Amniotic epithelial cell (primary cell): ENCODE measurements around the gene JHY.

Experiments used
- DNase-seq: peaks from one replicate; pipeline ENCODE4 v3.0.0-alpha.2; 2010; ENCODE audit warnings: low read depth

The JHY gene

DNA sequence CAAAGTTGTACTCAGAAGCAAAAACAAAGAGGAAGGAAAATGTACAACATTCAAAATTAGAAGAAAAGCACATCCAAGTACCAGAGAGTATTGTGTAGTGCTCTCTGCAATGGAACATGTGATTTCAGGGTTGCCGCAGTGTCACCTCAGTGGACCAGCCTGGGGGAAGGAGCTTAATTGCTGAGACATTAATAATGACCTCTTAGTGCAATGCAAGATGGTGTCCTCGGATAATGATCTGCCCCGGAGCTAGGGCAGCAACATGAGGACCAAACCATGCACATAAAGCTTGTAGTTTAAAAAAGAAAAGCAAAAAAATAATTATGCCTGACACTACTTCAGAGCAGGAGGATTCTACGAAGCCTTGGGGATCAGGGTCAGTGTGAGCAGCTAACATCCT lies 11.3 kb upstream of the JHY start:
- no peak for DNase-seq

DNA sequence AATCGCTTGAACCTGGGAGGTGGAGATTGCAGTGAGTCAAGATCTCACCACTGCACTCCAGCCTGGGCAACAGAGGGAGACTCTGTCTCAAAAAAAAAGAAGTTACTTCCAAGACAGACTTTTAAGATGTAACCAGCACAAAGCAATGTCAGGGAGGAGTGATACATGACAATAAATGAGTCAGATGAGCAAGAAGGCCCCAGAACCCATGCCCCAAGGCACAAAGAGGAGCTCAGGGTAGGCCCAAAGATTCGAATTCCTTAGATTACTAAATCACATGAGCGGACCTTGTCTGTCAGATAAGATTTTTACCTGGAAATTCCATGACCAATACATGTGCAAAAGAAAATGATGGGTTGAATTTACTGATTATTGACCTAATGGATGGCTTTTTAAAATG lies 10.5 kb upstream of the JHY start:
- no peak for DNase-seq

DNA sequence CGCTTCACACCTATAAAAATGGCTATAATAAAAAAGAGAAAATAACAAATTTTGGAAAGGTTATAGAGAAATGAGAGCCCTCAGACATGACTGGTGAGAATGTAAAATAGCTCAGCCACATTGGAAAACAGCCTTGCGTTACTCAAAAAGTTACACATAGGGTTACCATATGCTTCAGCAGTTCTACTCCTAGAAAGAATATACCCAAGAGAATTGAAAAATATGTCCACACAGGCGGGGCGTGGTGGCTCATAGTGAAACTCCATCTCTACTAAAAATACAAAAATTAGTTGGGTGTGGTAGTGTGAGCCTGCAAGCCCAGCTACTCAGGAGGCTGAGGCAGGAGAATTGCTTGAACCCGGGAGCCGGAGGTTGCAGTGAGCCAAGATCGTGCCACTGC lies 7.6 kb upstream of the JHY start:
- no peak for DNase-seq

DNA sequence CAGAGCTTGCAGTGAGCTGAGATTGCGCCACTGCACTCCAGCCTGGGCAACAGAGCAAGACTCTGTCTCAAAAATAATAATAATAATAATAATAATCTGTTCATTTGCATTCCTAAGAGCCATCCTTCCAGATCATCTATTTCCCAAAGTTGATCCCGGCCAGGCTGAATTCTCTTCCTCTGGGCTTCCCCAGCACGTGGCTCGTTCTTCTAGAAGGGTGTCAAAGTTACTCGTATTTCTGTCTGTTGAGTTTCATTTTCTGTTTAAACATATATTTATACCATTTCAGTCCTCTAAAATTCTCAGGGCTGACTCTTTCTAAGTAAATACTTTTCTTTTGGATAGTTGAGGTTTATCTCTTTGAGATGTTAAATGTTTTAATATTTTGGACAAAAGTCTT lies 4.8 kb upstream of the JHY start:
- DNase-seq = no peak

DNA sequence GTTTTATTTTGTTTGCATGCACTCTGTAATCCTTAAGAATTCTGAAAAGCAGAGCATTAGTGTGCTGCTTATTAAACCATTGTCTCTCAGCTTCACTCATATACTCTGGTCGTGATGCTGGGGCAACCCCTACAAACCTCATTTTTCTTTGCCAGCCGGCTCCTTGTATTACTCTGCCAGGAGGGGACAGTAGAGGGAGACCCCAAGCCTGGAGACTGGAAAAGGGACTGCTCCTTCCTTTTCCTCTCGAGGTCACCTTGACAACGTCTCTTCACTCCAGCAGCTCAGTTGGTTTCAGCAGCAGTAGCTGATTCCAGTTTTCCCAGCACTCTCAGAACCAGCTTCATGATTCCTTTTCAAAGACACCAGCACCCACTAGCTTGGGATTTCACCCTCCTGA lies 2.8 kb upstream of the JHY start:
- DNase-seq = no peak

DNA sequence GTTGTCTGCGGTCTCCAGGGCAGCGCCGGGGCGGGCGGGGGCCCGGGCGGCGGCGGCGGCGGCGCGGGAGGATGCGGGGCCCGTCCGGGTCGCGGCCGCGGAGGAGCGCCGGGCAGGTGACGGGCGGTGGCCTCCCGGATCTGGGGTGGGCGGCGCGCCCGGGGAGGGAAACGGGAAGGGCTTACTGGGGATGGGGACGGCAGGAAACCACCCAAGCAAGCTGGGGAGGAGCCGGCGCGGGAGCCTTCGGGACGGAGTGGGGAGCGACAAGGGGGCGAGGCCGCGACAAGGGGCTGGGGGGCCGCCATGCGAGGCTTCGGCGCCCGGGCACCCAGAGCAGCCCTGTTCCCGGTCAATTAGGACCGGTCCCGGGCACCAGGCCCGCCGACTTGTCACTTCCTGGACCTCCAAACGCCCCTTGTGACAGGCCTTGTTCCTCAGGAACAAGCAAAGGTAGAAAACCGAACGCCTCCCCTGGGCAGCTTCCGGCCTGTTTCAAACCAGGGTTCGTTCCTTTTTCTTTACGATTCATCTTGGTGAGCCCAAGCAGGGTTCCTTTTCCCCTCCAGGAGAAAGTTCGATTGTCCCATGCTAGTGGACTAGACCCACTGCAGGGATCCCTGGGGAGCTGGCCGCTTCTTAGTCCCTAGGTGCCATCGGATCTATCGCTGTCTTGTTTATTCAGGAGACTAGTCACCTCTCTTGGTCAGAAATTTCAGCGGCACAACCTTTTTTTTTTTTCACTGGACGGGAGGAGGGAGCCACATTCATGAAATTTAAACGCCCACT lies 492 bp downstream of the JHY start:
- DNase-seq = peak; percentile 7

DNA sequence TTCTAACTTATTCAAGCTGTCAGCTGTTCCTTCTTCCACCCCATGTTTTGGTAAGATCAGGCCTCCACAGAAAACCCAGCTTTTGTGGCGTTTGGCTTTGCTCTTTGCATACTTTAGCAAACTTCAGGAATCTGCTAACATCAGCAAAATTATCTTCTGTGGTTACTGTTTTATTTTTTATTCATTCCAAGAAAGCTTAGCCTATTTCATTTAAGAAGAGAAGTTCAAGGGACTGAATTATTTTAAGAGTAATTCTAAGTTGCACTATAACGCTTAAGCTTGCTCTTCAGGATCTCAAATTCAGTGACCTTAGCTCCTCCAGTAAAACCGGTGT lies 1.1 kb downstream of the JHY start:
- peak; percentile 29 for DNase-seq

DNA sequence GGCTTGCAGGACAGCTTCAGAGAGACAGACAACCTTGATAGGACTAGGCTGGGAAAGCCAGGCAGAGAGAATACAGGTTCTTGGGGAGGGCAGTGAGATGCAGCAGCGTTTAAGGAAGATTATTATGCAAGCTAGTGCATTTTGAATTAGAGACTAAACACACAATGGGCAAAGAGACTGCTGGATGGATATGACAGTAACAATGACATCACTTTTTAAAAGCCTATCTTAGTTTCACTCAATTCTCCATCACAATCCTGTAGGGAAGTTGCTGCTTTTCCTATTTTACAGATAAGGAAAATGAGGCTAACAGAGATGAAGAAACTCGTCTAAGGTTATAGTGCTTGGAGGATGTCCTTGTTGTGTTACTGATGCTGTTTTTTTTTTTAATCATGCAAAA lies 5.6 kb downstream of the JHY start:
- DNase-seq = no peak

DNA sequence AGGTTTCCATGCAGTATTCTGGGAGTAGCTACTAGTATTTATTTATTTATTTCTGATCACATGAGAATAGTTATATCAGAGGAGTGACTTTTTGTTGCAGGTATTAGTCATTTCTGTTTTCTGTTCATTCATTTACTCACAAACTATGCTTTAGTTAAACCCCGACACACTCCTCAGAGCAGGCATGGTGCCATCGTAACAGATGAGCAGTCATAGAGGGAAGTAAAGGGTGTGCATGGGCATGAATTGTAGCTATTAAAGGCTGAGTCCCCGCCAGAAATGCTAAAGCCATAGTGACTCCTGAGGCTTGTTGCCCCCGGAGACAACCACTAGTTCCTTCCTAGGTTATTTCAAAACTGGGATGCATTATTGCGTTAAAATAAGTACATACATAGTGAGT lies 10.6 kb downstream of the JHY start:
- DNase-seq = no peak

DNA sequence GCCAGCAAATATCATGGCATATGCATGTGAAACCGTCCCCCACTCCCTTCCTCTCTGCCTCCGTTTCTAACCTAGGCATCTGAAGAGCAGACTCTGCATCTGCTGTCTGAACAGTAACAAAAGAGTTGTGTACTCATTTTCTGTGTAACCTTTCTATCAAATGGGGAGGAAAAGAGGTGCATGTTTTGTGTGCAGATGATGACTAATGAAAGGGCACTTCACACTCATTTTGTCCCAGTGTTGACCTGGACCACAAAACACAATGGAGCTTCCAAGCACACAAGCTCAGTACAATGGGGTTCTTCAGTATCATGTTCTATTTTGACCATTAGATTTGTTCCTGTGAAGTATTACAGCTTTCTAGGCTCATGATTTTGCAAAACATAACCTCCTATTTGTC lies 13.0 kb downstream of the JHY start:
- DNase-seq = no peak

DNA sequence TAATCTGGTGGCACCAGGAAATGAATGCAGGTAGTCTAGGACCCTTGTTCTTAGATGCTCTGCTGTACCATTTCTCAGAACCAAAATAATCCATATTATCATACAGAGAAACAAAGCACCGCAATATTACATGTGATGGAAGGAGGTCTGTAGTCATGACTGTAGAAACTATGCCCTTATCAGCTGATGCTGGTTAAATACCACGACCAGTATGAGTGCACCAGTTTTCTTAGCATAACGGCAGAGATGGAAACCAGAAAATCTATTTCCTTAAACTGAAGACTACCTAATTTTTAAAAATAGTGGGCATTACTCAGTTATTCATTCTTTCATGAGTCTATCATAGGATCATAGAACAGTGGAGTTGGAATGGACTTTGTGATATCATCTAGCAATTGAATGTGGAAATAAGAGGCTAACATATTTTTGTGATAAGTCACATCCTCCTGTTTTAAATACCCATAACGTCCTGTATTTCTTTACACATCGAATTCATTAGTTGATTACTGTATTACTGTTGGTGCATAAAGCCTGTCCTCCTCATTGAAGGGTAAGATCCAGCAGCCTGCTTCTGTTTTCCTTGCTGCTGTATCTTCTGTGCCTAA lies 15.1 kb downstream of the JHY start:
- DNase-seq = peak; percentile 60

DNA sequence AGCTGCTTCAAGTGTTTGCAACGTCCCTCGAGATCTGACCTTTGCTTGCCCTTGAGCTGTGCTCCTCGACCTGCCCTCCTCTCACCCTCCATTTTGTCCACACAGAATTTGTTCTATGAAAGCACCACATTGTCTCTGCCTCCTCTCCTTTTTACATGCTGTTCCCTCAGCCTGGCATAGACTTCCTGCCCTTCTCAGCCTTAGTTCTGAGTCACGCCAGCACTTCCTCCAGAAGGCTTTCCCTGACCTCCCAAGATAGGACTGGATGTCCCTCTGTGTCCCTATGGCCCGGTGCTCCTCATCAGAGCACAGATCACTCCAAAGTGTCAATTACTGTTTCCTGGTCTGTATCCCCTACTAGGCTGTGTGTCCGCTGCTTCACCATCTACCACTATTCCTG lies 16.2 kb downstream of the JHY start:
- no peak for DNase-seq

DNA sequence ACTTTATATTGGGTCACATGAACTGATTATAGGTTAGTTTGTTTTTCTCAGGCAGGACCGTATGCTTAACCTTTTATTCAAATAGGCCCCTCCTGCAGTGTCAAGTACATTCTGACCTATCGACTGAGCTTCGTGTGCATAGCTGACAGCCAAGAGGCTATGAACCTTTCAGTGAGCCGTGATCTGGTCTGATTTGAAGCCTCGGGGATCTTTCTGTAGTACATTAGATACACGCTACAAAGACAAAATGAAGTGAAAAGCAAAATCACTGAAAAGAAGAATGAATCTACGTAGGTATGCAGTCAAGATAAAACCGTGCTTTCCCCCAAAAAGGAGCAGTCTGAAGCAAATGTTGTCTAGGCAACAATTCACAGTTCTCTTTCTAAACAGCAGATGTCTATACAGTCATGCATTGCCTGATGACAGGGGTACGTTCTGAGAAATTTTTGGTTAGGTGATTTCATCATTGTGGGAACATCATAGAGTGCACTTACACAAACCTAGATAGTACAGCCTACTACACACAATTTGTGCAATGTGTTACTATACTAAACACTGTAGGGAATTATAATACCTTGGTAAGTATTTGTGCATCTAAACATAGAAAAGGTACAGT lies 18.1 kb downstream of the JHY start:
- peak; percentile 74 for DNase-seq

DNA sequence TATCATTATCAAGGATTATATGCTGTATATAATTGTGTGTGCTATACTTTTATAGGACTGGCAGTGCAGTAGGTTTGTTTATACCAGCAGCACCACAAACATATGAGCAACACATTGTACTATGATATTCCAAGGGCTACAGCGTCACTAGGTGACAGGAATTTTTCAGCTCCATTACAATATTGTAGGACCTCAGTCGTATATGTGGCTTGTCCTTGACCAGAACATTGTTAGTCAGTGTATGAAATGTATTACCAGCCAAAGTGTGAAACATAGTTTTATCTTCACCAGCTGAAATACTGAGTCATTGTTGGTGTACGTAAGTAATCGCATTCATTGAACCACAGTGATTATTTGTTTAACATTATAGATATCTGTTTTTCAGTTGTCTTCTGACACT lies 20.4 kb downstream of the JHY start:
- peak; percentile 36 for DNase-seq

DNA sequence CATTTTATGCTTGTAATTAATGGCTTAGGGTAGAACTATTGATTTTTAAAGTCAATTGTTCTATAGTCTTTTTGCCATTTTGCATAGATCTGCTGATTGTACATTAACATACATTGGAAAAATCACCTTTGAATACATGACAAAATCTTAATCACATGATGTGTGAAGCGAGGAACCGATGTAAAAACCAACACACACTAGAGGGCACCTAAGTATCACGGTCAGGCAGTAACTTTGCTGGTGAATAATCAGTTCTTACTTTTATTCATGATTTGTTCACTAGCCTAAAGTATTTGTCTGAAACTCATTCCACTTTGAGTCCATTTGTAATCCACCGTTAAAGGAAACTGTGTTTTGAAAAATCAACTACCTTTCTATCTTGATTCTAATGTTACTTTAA lies 28.2 kb downstream of the JHY start:
- DNase-seq = peak; percentile 47

DNA sequence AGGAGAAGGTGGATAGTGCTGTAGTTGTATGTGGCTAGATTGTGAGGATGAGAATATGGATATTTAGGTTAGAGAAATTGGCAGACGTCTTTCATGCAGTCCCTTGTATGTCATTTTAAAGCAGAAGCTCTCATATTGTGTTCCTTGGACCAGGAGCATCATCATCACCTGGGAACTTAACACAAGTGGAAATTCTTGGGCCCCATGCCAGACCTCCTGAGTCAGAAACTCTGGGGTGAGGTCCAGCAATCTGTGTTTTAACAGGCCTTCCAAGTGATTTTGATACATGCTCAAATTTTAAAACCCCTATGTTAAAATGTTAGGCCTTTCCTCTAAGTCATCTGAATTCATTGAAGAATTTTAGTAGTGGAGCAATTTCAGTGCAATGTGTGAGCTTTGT lies 34.8 kb downstream of the JHY start:
- peak; percentile 10 for DNase-seq

DNA sequence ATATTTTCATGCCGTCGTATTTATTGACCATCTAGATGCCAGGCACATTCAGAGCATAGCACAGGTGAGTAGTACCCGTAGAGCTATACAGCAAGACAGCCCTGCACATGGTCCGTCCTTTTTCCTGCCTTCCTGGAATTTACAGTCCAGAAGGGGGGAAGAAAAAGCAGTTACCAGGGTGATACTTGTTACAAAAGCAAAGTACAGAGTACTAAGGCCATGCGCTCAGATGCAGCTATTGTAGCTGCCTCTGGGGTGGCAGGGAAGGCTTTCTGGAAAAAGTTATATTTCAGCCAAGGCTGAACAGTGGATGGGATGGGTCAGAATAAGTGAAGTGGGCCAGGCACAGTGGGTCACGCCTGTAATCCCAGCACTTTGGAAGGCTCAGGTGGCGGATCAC lies 36.2 kb downstream of the JHY start:
- no peak for DNase-seq

DNA sequence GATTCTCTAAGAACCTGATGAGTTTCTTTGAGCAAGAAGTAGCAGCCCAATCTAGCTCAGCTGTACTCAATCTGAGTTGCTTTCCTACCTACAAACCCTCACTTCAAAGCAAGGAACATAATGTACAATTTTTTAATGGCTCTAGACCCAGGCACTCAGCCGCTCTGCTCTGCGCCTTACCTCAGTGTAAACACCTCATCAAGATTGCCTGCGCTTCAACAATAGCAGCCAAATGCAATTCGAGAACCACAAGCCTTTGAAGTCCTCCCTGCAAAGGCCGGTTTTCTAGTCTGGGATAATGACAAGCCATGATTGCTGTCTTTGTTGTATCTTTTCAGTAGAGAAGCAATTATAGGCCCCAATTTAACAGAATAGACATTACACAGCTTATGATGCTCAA lies 38.0 kb downstream of the JHY start:
- no peak for DNase-seq

DNA sequence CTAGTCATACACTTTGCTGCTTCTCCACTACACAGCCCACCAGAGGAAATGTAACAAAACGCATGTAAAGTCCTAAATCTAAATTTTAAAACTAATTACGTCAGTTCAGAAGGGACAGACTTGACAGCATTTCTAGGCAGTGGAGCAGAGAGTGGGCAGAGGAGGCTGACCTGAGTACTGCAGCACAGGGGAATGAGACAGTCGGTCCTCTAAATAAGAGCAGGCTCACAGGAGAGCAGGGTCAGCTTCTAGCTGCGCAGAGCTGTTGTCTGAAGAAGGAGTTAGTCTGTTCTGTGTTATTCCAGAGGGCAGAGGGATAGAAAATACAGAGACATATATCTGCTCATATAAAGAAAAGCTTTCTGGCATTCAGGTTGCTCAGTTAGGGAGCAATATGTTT lies 40.3 kb downstream of the JHY start:
- no peak for DNase-seq

DNA sequence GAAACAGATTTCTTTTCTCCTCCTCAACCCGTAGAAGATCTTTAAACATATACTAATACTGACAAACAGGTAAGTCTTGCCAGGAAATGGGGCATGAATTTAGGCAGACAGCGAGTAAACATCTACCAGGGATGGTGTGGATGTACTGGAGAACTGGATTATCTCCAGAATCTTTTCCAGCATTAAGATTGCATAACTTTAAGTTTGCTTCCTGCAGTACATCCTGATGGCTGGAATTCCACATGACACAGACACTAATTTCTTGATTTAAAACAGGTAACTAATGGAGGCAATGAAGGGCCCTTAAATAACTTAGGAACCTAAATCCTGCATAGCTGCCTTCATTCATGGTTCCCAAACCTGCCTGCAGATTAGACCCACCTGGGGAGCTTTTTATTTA lies 40.7 kb downstream of the JHY start:
- peak; percentile 29 for DNase-seq

DNA sequence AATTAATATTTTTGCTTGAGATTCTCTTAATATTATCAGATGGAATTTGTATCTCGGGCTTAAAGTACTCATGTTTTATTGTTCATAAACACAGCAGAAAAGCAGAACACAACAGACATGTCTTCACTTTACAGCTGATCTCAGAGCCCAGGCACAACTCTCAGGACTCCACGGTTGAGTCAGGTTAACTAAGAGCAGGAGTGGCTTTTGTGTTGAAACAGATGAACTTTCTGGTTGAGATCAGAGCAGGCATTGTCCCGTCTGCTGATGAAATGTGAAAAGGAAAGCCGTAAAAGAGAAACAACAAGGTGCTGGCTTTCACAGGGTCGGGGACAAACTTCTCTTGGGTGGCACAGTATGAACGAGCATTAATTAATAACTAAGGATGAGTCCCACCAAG lies 49.0 kb downstream of the JHY start:
- DNase-seq = no peak

DNA sequence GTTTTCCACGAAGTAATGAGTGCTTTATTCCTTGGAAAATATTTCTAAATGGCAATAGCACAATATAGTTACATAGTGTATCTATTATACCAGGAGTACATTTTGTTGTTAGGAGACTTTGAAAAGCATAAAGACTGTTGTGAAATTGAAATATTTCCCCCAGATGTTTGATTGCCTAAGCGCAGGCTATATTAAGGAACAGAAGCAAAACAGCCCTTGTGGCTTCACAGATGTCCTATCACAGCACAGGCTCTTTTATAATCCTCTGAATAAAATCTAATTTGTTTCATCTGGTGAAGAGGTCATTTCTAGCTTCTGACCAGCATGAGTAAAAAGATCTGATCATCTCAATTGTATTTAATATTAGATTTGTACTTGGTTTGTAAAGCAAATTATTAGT lies 50.9 kb downstream of the JHY start:
- peak; percentile 20 for DNase-seq

DNA sequence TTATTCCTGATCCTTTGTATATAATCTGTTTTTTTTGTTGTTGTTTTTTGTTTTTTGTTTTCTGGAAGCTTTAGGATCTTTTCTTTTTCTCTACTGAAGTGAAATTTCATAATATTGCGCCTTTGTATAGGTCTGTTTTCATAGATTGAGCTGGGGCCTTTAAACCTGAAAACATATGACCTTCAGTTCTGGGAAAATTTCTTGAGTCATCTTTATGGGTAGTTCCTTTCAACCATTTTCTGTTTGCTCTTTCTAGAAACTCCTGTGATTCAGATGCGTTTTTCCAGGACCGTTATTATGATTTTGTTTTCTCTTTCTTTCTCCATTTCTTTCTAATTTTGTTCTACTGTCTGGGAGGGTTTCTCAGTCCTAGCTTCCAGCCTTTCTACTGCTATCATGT lies 55.4 kb downstream of the JHY start:
- DNase-seq = no peak

DNA sequence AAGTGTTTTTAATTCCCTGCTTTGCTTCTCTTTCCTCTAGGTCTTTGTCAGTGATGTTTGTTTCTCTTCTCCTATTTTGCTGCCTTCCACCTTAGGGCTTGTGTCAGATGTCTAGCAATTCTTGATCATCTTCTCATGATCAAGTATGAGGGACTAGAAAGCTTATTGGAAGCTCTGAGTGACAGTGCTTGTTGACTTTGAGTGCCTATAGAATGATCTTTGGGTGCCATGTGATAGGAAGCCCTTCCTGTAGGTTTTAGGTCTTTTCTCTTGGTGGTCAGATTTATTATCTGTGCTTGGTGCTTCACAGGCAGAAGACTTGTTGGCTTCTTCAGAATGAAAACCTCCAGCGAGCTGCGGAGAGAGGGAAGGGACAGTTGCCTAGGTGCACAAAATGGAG lies 56.0 kb downstream of the JHY start:
- no peak for DNase-seq
